Thymus (tissue), 11 donors: ENCODE measurements around the gene C1orf159. TPM values are rescaled to one million over a fixed set of nuclear protein-coding genes. Genes with fewer than 3 reads are reported as not detected.

Experiments used
- DNase-seq, 9 donors: peaks; one replicate each; pipeline ENCODE4 v3.0.0-alpha.2; 2013; ENCODE audit warnings: low spot score in 9 of 9, low read depth in 6 of 9, missing footprints in 1 of 9
- H3K27ac ChIP-seq, 2 donors: one replicate each; pipeline ENCODE4 v1.5.1; 2013; ENCODE audit warnings: control low read depth in 1 of 2, low read depth in 1 of 2, low read length in 1 of 2, mild to moderate bottlenecking in 1 of 2, moderate library complexity in 1 of 2
- H3K27me3 ChIP-seq, 2 donors: one replicate each; pipeline ENCODE4 v1.5.1; 2013; ENCODE audit warnings: low read length in 1 of 2; ENCODE audit not compliant: control insufficient read depth in 2 of 2, insufficient read depth in 1 of 2
- H3K36me3 ChIP-seq, 2 donors: one replicate each; pipeline ENCODE4 v1.5.1; 2013; ENCODE audit warnings: low read length in 1 of 2, mild to moderate bottlenecking in 1 of 2, moderate library complexity in 1 of 2; ENCODE audit not compliant: control insufficient read depth in 2 of 2, insufficient read depth in 2 of 2
- H3K4me1 ChIP-seq, 2 donors: one replicate each; pipeline ENCODE4 v1.5.1; 2013; ENCODE audit warnings: low read length in 2 of 2; ENCODE audit not compliant: control insufficient read depth in 2 of 2, insufficient read depth in 2 of 2
- H3K4me3 ChIP-seq, 2 donors: one replicate each; pipeline ENCODE4 v1.5.1; 2013; ENCODE audit warnings: low read length in 2 of 2, control low read depth in 1 of 2, mild to moderate bottlenecking in 1 of 2
- H3K9me3 ChIP-seq, 2 donors: one replicate each; pipeline ENCODE4 v1.5.1; 2013; ENCODE audit warnings: low read length in 1 of 2, mild to moderate bottlenecking in 1 of 2; ENCODE audit not compliant: control insufficient read depth in 2 of 2, insufficient read depth in 1 of 2
- WGBS: extraction: QIAGEN DNeasy Blood & Tissue Kit; methylation state at CpG from one replicate; pipeline ENCODE4 v1.1.7; 2013; 5-methylcytosine and 5-hydroxymethylcytosine counted together
- polyA plus RNA-seq: library from polyadenylated mRNA; stranded (reverse); fragments of 200-250 nt; gene quantifications from one replicate; pipeline ENCODE4 v1.2.3, GENCODE V29; 2013
- total RNA-seq: library from RNA; stranded (reverse); fragments of 120-200 nt; gene quantifications from one replicate; pipeline ENCODE4 v1.2.4, GENCODE V29; 2013
- donor health status: healthy.

Gene C1orf159
- total and polyA plus RNA-seq, 2 donors = 5.0 to 17.8 TPM

- Histone ChIP-seq H3K27me3 (no peaks in the 10 kb centered on the region), H3K4me3 (no peak overlapping the region), H3K9me3 (no peaks in the 10 kb centered on the region), H3K36me3 (no peaks in the 10 kb centered on the region), H3K27ac (no peak overlapping the region), H3K4me1 (no peaks in the 10 kb centered on the region)
- no peak for DNase-seq
- 96% methylated on average over 28 of the region's 28 CpGs for WGBS
These were observed 23.6 kb downstream of the C1orf159 start for GRCh38 chr1:1092149-1092855.

GRCh38 chr1:1091344-1092148 lies 24.3 kb downstream of the C1orf159 start:
- no peaks in the 10 kb centered on the region for H3K9me3 ChIP-seq
- no peaks in the 10 kb centered on the region for H3K4me1 ChIP-seq
- DNase-seq = no peak
- no peak overlapping the region for H3K27ac ChIP-seq
- H3K36me3 ChIP-seq = no peaks in the 10 kb centered on the region
- 98% methylated on average over 28 of the region's 28 CpGs for WGBS
- H3K27me3 ChIP-seq = no peaks in the 10 kb centered on the region
- no peak overlapping the region for H3K4me3 ChIP-seq

- no peaks in the 10 kb centered on the region for H3K9me3 ChIP-seq
- DNase-seq = no peak
- H3K4me3 ChIP-seq = no peak overlapping the region
- H3K27ac ChIP-seq = no peak overlapping the region
- 97% methylated on average over 45 of the region's 45 CpGs for WGBS
- no peaks in the 10 kb centered on the region for H3K27me3 ChIP-seq
- no peaks in the 10 kb centered on the region for H3K4me1 ChIP-seq
- peaks cover 0 to 4% of the 10 kb centered on the region in 2 donors for H3K36me3 ChIP-seq
These were observed 25.2 kb downstream of the C1orf159 start for GRCh38 chr1:1090424-1091343.

GRCh38 chr1:1089731-1090423 lies 26.0 kb downstream of the C1orf159 start:
- DNase-seq = no peak
- H3K9me3 ChIP-seq = no peaks in the 10 kb centered on the region
- H3K36me3 ChIP-seq = peaks cover 0 to 5% of the 10 kb centered on the region in 2 donors
- no peak overlapping the region for H3K4me3 ChIP-seq
- no peaks in the 10 kb centered on the region for H3K27me3 ChIP-seq
- H3K27ac ChIP-seq = no peak overlapping the region
- no peaks in the 10 kb centered on the region for H3K4me1 ChIP-seq
- 97% methylated on average over 22 of the region's 22 CpGs for WGBS

- peaks cover 0 to 5% of the 10 kb centered on the region in 2 donors for H3K36me3 ChIP-seq
- no peak overlapping the region for H3K4me3 ChIP-seq
- no peaks in the 10 kb centered on the region for H3K27me3 ChIP-seq
- no peaks in the 10 kb centered on the region for H3K9me3 ChIP-seq
- H3K4me1 ChIP-seq = no peaks in the 10 kb centered on the region
- H3K27ac ChIP-seq = no peak overlapping the region
- WGBS = 96% methylated on average over 46 of the region's 46 CpGs
- DNase-seq = no peak
These were observed 26.8 kb downstream of the C1orf159 start for GRCh38 chr1:1088801-1089680.

GRCh38 chr1:1088029-1088800 lies 27.7 kb downstream of the C1orf159 start:
- no peak overlapping the region for H3K27ac ChIP-seq
- H3K4me3 ChIP-seq = no peak overlapping the region
- H3K4me1 ChIP-seq = no peaks in the 10 kb centered on the region
- H3K9me3 ChIP-seq = no peaks in the 10 kb centered on the region
- no peaks in the 10 kb centered on the region for H3K27me3 ChIP-seq
- H3K36me3 ChIP-seq = peaks cover 0 to 9% of the 10 kb centered on the region in 2 donors
- WGBS = 96% methylated on average over 39 of the region's 39 CpGs
- no peak for DNase-seq

- no peaks in the 10 kb centered on the region for H3K4me1 ChIP-seq
- peaks cover 0 to 9% of the 10 kb centered on the region in 2 donors for H3K36me3 ChIP-seq
- no peaks in the 10 kb centered on the region for H3K27me3 ChIP-seq
- H3K4me3 ChIP-seq = no peak overlapping the region
- DNase-seq = no peak
- no peaks in the 10 kb centered on the region for H3K9me3 ChIP-seq
- 96% methylated on average over 38 of the region's 38 CpGs for WGBS
- H3K27ac ChIP-seq = no peak overlapping the region
These were observed 28.4 kb downstream of the C1orf159 start for GRCh38 chr1:1087351-1088028.
